Glutamatergic neuron (in vitro differentiated cells): ENCODE measurements around the gene MYT1. TPM values are rescaled to one million over a fixed set of nuclear protein-coding genes. Genes with fewer than 3 reads are reported as not detected.

Source experiments
- DNase-seq: peaks from one replicate; pipeline ENCODE4 v3.0.0; 2022
- H3K27ac Mint-ChIP-seq: one replicate; pipeline ENCODE4 v1.8.0; 2020; ENCODE audit warnings: mild to moderate bottlenecking, mixed read lengths, inconsistent platforms; ENCODE audit not compliant: unreplicated experiment
- H3K27me3 Mint-ChIP-seq: one replicate; pipeline ENCODE4 v1.8.0; 2020; ENCODE audit warnings: mild to moderate bottlenecking, moderate library complexity, mixed read lengths, inconsistent platforms; ENCODE audit not compliant: unreplicated experiment
- H3K36me3 Mint-ChIP-seq: one replicate; pipeline ENCODE4 v1.8.0; 2020; ENCODE audit warnings: mild to moderate bottlenecking, mixed read lengths, inconsistent platforms; ENCODE audit not compliant: unreplicated experiment
- H3K4me1 Mint-ChIP-seq: one replicate; pipeline ENCODE4 v1.8.0; 2020; ENCODE audit warnings: mild to moderate bottlenecking, low read depth, mixed read lengths, inconsistent platforms; ENCODE audit not compliant: unreplicated experiment
- H3K4me3 Mint-ChIP-seq: one replicate; pipeline ENCODE4 v1.8.0; 2020; ENCODE audit warnings: mild to moderate bottlenecking, mixed read lengths, inconsistent platforms; ENCODE audit not compliant: unreplicated experiment
- H3K9me3 Mint-ChIP-seq: one replicate; pipeline ENCODE4 v1.8.0; 2020; ENCODE audit warnings: mild to moderate bottlenecking, moderate library complexity, mixed read lengths, inconsistent platforms; ENCODE audit not compliant: unreplicated experiment
- CTCF ChIP-seq: fragments of 200-600 bp; sonication (generic); IDR thresholded peaks from one replicate; pipeline ENCODE4 v1.5.0; 2021; ENCODE audit not compliant: partially characterized antibody, unreplicated experiment
- total RNA-seq: library from RNA; stranded (reverse); fragmentation: NEBNext Ultra II Directional; extraction: Animal tissue kit (Norgen Biotek cat#: 25700); gene quantifications from one replicate; pipeline ENCODE4 v1.2.1, GENCODE V29; 2021; ENCODE audit not compliant: unreplicated experiment

MYT1 gene
- total RNA-seq, 1 donor from 2014 or later: 159 TPM

GRCh38 chr20:64222291-64222735, 58.1 kb downstream of the MYT1 start:
- peaks cover 5% of the 10 kb centered on the region for H3K36me3 Mint-ChIP-seq

GRCh38 chr20:64222851-64223525, 58.7 kb downstream of the MYT1 start:
- peak overlapping the region; percentile 96 for H3K27ac Mint-ChIP-seq
- H3K9me3 Mint-ChIP-seq: peaks cover 20% of the 10 kb centered on the region
- peak overlapping the region; percentile 69 for H3K4me3 Mint-ChIP-seq
- H3K4me1 Mint-ChIP-seq: peaks cover 46% of the 10 kb centered on the region
- H3K36me3 Mint-ChIP-seq: peaks cover 5% of the 10 kb centered on the region
- no peak for TF ChIP-seq CTCF
- peaks cover 23% of the 10 kb centered on the region for H3K27me3 Mint-ChIP-seq
- no peak for DNase-seq

More at GRCh38 chr20:64222291-64222735, 58.1 kb downstream of the MYT1 start:
- Mint-ChIP-seq H3K4me1 (peaks cover 49% of the 10 kb centered on the region), H3K4me3 (no peak overlapping the region), H3K9me3 (peaks cover 22% of the 10 kb centered on the region), H3K27me3 (peaks cover 24% of the 10 kb centered on the region), H3K27ac (no peak overlapping the region)
- DNase-seq: no peak
- no peak for TF ChIP-seq CTCF

GRCh38 chr20:64223526-64224067, 59.3 kb downstream of the MYT1 start:
- Mint-ChIP-seq H3K27me3 (peaks cover 24% of the 10 kb centered on the region), H3K4me1 (peaks cover 46% of the 10 kb centered on the region), H3K9me3 (peaks cover 23% of the 10 kb centered on the region), H3K36me3 (peaks cover 5% of the 10 kb centered on the region), H3K4me3 (peak overlapping the region; percentile 69), H3K27ac (peak overlapping the region; percentile 96)
- TF ChIP-seq CTCF: peak; percentile 56
- peak; percentile 88 for DNase-seq

- TF ChIP-seq CTCF: no peak
- Mint-ChIP-seq H3K27ac (peak overlapping the region; percentile 96), H3K36me3 (no peaks in the 10 kb centered on the region), H3K4me3 (peak overlapping the region; percentile 63), H3K9me3 (peaks cover 22% of the 10 kb centered on the region), H3K4me1 (peaks cover 42% of the 10 kb centered on the region), H3K27me3 (peaks cover 23% of the 10 kb centered on the region)
- DNase-seq: no peak
Observed at GRCh38 chr20:64224351-64225170, 60.3 kb downstream of the MYT1 start.
